Measurements from ENCODE around the gene ITPR2. TPM values are rescaled to one million over a fixed set of nuclear protein-coding genes. Genes with fewer than 3 reads are reported as not detected.
A peak's percentile ranks its signal among the peaks of the same experiment; 100 is the strongest.

ITPR2 gene
- total RNA-seq, 1 experiment from 2014 or later = 6.5 TPM

DNA sequence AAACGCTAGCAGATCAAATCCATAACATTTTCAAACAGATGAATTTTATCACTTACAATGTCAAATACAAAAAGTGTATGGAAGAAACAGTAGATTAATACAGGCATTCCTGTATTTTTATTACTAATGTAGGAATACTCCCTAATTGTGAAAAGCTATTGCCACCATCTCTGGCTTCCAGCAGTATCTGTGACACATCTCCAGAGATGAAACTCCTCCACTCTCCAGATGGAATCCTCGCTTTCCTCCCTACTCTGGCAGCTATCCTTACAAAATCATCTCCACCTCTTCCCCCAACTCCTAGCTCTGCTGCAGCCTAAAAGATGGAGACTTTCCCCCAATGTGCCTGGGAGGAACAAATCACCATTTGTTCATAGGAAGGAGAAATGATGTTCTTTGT is 426.2 kb downstream of the ITPR2 start:
- DNase-seq (ENCODE audit: low spot score) = no peak

DNA sequence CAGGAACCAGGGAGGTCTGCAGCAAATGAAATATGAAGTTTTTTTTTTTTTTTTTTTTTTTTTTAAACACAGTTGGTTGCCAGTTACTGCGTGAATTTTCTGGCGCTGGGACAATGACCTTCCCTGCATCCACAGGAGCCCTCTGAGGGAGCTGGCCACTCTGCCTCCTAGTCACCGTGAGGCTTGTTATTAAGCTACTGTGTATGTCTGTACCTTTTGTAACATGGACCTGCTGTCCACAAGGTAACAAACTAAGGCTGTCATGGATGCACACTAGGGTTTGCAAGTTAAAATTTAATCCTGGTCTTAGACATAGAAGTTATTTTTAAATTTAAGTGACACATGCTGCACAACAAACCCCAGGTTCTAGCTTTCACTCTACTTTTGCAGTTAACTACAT is 426.6 kb downstream of the ITPR2 start:
- no peak for DNase-seq (ENCODE audit: low spot score)

DNA sequence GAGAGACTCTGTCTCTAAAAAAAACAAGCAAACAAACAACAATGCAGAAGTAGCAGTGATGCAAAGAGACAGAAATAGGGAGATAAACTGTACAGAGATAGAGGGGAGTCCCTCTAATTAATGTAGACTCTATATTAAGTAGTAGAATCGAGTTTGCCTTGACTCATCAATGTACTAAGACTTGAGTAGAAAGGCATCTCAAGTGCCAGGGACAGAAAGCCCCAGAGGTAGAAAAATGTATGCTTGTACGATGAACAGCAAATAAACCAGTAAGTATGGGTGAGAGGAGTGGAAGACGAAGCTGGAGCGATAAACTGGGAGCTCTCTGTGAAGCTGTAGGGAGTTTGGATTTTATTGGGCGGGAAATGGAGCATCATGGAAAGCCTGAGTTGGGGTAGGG is 429.4 kb downstream of the ITPR2 start:
- DNase-seq (ENCODE audit: low spot score) = no peak

DNA sequence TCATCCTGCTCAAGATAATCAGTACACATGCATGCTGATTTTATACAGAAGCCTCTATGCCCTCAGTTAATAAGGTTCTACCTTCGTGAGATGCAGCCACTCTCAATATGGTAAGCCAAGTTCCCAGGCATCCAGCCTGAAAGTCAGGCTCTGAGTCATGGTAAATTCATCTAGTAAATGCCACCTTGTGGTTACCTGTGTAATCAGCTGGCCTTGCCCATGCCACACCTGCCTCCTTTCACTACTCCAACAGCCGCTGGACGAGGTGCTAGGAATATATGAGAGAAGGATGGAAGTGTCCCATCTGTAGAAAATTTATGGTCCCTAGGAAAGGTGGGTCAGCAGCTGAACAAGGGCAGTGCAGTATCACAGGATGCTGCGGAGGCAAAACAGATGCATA is 430.3 kb downstream of the ITPR2 start:
- DNase-seq (ENCODE audit: low spot score) = peak; percentile 57

DNA sequence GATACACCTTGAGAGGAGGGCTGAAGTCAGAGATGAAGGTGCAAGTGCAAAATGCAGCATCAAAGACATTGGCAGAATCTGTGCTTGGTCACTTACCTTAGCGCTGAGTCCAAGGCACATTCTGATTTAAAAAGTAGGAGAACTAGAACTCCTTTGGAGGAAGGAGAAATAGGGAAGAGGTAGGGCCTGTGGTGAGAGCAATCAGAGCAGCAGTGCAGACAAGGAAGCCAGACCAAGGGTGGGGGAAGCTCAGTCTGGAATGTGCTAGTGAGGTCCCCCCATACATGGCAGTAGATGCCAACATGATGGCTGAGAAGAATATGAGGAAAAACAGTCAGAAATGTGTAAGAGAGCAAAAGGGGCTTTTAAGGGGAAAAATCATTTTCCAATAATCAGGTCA is 431.1 kb downstream of the ITPR2 start:
- DNase-seq (ENCODE audit: low spot score) = no peak

DNA sequence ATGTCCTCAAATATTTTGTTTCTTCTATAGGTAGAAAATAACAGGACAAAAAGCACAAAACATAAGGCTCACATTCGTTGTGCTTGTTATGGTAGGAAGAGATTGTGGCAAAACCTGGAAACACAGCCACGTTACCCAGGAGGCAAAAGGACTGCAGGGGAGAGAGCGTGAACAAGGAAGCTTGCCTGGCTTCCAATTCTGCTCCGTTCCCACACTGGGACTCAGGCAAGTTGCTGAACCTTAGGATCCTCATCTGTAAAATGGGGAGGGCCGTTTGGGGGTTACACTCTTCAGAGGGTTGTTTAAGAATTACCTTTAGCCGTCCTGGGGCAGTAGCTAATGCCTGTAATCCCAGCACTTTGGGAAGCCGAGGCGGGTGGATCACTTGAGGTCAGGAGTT is 432.4 kb downstream of the ITPR2 start:
- DNase-seq (ENCODE audit: low spot score) = no peak

DNA sequence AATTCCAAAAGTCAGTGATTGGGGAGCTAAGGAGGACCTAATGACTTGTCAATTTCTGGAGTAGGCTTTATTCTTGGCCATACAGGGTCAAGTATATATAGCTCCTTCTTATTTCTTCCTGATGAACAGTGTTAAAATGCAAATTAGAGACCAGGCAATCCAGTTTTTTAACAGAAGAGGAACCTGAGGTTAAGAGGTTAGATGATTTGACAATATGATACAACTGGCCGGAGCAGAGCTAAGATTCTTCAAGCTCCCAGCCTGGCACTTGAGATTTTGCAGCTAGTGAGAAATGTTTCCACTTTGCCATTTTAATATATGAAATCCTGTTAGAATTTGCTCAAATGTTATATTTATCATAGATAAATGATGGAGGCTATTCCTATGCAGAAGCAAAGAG is 433.6 kb downstream of the ITPR2 start:
- no peak for DNase-seq (ENCODE audit: low spot score)

DNA sequence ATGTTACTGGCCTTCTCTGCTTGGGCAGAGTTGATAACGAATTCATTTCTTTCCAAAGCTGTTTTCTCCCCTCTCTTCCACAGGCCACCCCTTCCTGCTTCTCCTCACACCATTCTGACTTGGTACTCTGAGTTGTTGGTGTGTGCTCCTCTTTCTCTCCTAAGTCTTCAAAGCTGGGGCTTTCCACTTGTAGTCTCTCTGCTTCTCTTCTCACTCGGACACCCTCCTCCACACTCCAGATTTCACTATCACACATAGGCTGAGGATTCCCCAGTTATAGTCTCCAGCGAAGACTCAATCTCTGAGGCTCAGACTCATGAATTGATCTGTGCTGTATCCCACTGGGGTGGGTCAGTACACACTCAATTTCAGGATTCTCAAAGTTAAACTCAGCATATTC is 436.6 kb downstream of the ITPR2 start:
- no peak for DNase-seq (ENCODE audit: low spot score)

DNA sequence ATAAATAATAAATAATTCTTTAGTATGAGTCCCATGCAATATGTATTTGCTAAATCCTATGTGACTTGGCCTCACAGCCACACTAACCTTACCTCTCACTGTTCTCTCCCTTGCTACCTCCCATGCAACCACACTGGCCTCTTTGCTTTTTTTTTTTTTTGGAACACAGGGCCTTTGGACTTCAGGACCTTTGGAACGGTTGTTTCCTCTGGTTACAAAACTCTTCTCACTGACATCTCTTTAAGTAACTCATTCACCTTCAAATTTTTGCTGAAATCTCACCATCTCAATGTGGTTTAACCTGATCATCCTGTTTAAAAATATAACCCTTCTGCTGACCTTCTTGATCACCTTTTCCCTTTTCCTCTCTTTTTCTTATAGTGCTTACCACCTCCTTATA is 443.7 kb downstream of the ITPR2 start:
- no peak for DNase-seq (ENCODE audit: low spot score)

DNA sequence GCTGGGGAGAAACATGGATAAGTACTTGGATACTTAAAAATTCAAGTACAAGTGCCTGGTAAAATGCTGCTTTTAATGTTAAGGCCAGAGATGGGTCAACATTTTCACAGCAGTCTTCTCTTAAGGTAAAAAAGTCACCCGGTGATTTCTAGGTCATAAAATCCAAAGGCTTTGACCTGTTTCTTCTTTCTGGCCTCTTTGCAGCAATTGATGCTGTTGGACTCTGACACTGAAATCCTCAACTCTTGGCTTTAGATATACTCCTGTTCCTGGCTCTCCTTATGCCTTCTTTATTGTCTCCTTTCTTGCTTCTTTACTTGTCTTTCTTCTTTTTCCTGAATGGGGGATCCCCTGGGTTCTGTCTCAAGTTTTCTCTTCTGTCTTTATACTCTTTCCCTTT is 448.5 kb downstream of the ITPR2 start:
- DNase-seq (ENCODE audit: low spot score) = no peak

DNA sequence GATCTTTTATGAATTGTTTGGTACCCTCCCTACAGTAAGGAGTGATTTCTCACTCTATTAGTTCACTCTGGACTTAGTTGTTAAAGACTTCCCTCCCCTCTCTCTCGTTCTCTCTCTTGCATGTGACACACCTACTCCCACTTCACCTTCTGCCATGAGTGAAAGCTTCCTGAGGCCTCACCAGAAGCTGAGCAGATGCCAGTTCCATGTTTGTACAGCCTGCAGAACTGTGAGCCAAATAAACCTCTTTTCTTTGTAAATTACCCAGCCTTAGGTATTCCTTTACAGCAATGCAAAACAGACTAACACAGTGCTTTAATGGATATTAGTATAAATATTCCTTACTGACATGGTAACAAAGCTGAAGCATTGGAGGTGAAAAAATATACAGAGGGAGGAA is 450.0 kb downstream of the ITPR2 start:
- DNase-seq (ENCODE audit: low spot score) = no peak

DNA sequence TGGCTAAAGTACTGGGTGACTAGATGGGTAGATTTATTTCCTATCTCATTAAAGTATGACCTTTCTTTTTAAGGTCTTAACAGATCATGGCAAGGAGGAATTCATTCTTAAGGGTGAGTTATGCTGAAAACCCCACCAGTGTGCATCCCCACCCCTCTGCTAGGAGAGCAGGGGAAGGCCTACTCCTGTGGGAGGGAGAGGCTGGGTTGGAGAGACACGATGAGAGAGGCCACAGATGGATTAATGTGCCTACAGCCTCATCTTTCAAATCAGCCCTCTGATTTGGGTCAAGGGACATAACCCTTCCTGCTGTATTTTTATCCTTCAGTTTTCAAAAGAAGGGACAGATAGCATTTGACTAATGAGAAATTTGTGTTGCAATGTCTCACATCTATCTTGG is 452.1 kb downstream of the ITPR2 start:
- no peak for DNase-seq (ENCODE audit: low spot score)

DNA sequence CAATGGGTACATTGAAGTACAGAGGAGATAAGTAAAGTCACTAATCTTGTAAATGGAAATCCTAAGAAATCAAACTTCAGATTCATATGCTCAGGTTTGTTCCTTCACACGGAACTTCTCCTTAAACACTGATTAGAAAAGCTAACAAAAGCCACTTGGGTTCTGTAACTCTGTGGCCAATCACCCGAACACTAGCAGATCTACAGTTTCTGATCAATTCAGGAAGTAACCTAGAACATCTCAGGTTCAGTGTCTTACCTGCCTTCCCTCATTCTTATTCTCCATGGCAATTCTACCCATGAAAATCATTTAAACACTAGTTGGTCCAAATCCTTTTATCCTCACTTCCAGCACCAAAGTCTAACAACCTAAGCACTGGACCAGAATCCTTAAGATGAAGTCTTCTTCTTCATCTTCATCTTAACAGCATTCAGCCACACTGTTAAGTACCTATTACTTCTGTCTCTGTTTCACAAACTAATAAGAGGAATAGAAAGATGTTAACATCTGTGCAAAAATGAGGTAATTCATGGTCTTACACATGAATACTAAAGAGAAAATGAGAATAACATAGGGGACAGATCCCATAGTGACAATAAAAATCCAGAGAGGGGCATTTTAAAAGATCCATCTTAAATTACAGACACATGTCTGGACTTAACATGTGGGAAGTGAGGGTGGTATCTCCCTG is 453.1 kb downstream of the ITPR2 start:
- no peak for DNase-seq (ENCODE audit: low spot score)

DNA sequence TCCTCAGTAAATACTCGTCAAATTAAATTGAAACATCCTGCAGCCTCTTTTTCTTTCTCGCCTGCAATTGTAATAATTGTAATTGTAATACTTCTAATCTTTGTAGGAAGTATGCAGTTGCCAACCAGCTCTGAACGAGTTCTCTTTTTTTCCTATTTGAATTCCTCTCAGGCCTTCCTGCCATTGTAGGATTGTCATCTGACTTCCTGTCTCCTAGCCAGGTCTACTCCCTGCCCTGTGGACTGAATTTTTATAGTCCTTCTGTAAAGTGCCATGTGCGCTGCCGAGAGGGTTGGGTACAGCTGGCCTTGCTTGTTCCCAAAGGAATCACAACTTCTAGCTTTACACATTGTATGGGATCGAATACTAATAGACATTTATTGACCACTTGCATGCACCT is 454.3 kb downstream of the ITPR2 start:
- no peak for DNase-seq (ENCODE audit: low spot score)

DNA sequence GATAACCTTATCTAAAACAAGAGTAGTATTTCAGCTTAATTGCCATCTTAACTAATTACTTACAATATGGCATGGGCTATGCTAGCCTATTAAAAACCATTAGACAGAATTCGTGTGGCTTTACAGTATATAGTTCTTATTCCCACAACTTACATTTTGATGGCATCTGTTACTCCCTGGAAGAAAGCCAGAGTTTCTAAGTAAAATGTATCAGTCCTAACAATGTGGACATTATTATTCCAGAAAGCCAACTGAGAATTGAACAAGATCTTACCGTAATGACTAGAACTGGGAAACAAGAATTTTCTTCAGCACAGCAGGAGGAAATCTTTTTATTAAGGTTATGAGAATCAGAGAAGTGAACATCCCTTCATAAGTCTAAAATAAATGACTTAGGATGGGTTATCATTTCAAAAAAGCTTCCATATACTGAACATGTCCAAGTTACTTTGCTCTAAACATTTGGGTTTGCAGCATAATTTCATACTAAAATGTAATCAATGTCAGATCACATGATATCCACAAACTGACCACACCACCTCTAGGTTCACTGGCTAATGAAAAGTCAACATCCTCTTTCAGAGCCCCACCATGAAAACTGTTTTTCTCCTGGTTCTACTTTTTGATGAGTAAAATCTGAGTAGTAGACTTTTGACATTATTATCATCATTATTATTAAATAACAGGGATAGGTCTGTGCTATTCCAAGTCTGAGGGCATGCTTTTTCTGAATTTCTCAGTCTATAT is 457.9 kb downstream of the ITPR2 start:
- peak; percentile 32 for DNase-seq (ENCODE audit: low spot score)

DNA sequence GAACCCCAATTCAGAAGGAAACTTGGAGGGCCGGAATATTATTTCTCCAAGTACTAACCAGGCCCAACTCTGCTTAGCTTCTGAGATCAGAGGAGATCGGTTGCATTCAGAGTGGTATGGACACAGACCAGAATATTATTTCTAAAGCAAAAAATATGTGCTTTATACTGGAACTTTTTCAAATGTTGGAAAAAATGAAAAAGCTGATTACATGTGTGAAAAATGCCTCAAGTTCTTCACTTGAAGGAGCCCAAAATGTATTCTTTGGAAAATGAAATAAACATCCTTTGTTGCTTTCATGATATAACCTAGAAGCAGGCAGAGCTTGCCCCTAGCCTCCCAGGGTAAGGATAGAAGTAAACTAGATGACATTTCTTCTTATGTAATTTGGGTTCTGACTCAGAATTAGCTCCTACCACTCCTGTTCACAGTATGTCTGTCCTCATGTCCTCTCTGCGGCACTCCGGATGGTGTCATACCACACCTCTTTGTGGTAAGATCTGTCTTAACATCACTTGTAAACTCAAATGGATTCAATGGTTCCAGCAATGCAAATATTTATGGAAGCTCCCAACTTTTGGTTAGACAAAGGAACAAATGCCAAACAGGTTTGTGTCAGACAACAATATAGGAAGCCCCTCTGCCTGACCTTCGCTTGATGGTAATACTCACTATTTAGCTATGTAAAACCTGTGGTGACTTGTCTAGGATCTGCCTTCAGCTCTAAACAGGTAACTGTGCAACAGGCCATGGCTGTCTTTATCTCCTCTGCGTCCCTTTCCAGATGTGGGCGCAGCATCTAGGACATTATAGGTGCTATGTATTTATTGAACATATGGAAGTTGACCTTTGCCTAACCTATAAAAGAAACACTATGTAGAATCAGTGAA is 459.1 kb downstream of the ITPR2 start:
- DNase-seq (ENCODE audit: low spot score) = peak; percentile 4

DNA sequence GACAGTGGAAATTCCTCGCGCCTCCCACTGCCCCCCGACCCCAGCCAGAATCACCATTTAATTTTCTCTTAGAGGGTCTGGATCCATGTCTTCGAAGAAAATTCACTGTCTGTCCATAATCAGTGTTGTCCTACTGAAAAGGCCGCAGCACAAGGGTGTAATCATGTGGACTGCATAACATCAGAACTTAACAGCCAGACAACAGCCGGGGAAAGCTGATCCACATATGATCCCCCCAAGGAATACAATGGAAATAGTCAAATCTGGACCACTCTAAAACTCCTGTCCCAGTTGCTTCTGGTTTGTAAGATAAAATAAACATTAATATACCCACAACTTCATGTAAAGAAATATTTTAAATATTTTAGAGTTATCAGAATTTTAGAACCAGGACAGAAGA is 460.1 kb downstream of the ITPR2 start:
- no peak for DNase-seq (ENCODE audit: low spot score)

DNA sequence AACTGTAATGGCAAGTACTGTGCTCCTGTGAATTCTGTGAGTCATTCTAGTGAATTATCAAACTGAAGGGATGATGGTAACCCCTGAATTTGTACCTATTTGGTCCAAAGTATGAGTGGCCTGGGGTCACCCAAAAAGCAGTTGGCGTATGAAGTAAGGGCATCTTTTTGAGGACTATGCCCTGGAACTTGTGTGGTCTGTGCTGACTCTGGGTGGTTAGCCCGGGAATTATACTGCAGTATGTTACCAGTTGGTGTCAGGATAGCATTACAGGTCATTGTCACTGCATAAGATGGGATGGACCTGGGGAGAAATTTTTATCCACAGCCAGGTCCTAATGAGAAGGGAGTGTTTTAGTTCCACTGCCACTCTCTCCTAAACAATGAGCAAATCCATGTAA is 462.9 kb downstream of the ITPR2 start:
- DNase-seq (ENCODE audit: low spot score) = no peak

DNA sequence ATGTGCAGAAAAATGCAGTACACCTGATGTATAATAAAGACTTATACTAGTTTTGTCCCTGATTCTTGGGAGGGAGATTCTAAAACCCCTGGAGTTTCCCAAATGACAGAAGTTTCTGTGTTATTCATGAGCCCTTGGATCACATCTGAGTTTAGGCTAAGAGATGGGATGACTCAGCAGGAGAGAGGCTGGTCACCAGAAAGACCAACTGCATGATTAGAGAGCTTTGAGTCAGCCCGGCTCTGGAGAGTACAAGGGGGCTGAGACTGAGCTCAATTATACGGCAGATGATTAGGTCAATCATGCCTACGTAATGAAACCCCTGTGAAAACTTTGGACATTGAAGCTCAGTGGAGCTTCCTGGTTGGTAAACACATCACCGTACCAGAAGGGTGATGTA is 463.4 kb downstream of the ITPR2 start:
- peak; percentile 72 for DNase-seq (ENCODE audit: low spot score)

DNA sequence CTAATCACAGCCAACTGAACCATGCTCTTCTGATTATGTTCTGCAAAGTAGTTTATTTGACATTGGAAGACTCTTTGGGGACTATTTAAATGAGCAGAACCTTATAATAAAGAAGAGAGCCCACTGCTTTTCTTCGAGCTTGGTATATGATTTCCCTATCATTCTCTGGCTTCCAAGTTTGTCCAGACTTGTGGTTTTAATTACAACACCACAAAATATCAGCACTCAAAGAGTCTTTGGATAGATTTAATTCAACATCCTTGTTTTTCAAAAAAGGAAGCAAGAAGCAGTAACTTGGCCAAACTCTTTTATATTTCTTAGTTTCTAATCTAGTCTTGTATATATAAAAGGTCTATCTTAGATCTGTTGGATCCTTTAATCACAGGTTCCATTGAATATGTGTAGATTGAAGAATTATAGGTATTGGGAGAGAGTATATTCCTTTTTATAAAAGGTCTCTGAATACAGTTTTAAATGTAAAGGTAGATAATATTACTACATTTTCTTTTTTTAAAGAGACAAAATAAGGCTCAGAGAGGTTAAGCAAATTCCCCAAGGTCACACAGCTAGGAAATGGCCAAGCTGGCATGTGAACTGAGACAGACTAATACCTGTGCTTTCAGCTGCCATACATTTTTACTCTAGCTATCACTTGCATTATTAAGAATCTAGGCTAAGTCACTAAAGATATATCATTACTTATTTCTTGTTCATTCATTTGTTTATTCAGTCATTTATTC is 464.8 kb downstream of the ITPR2 start:
- DNase-seq (ENCODE audit: low spot score) = no peak

DNA sequence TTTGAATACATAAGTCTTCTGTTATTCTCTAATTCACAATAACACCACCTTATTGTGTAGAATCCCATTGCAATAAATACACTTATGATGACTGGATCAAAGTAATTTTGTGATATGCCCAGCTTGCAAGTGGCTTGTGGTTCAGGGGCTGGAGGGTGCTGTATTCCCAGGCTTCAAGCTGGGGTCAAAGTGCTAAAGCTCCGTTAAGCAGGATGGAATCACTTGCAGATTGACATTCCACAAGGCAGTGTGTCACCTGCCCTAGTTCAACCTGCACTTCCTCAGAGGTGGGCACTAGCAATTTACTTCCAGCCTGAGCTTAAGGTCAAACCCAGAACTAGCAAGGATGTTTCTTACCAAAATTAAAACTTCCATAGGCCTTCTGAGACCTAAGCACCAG is 471.0 kb downstream of the ITPR2 start:
- no peak for DNase-seq (ENCODE audit: low spot score)

DNA sequence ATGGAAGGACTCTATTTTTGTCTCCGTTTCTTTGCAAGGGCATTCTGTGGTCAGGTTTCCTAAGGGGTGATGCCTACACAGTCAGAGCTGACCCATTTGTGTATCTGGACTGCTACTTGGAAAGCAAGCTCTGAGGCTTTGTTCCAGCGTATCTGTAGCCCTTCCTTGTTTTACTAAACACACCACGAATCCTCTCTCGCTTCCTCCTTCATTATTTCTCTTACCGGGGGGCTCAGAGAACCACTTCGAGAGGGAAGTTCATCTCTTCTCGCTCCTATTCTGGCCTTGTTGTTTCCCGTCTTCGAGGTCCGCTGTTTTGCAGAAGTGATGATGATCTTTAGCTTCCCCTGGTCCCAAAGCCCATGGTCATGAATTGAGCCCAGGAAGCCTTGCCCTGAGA is 472.9 kb downstream of the ITPR2 start:
- no peak for DNase-seq (ENCODE audit: low spot score)
